Smooth muscle cell (in vitro differentiated cells): ENCODE measurements around the gene SEC14L3. TPM values are rescaled to one million over a fixed set of nuclear protein-coding genes. Genes with fewer than 3 reads are reported as not detected.

Experiments
- DNase-seq: peaks from one replicate; lab custom pipeline; 2025; ENCODE audit not compliant: unreplicated experiment; lab: John Stamatoyannopoulos, UW
- H2AFZ ChIP-seq: fragments of 200-600 bp; sonication (generic); 2 replicates; pipeline ENCODE4 v1.6.0; 2016; ENCODE audit warnings: antibody characterized with exemption, low read depth, mild to moderate bottlenecking
- H3F3A ChIP-seq: fragments of 200-600 bp; sonication (generic); 2 replicates; pipeline ENCODE4 v1.6.0; 2017; ENCODE audit warnings: antibody characterized with exemption, low read depth
- H3K27ac ChIP-seq: fragments of 200-600 bp; sonication (generic); 2 replicates; pipeline ENCODE4 v1.5.1; 2016; ENCODE audit warnings: low read depth, mild to moderate bottlenecking
- H3K27me3 ChIP-seq: fragments of 200-600 bp; sonication (generic); 2 replicates; pipeline ENCODE4 v1.6.1; 2016; ENCODE audit warnings: low read depth, mild to moderate bottlenecking
- H3K36me3 ChIP-seq: fragments of 200-600 bp; sonication (generic); 2 replicates; pipeline ENCODE4 v1.5.1; 2016; ENCODE audit warnings: low read depth
- H3K4me1 ChIP-seq: fragments of 200-600 bp; sonication (generic); 2 replicates; pipeline ENCODE4 v1.5.1; 2016; ENCODE audit warnings: low read depth
- H3K4me2 ChIP-seq: fragments of 200-600 bp; sonication (generic); 2 replicates; pipeline ENCODE4 v1.6.0; 2016; ENCODE audit warnings: mild to moderate bottlenecking
- H3K4me3 ChIP-seq: fragments of 200-600 bp; sonication (generic); 2 replicates; pipeline ENCODE4 v1.5.1; 2016; ENCODE audit warnings: mild to moderate bottlenecking
- H3K79me2 ChIP-seq: fragments of 200-600 bp; sonication (generic); 2 replicates; pipeline ENCODE4 v1.6.0; 2016; ENCODE audit warnings: low read depth, mild to moderate bottlenecking
- H3K9ac ChIP-seq: fragments of 200-600 bp; sonication (generic); 2 replicates; pipeline ENCODE4 v1.6.0; 2016; ENCODE audit warnings: low read depth
- H3K9me3 ChIP-seq: fragments of 200-600 bp; sonication (generic); replicated peaks from 2 replicates; pipeline ENCODE4 v1.5.1; 2016; ENCODE audit warnings: low read depth
- H4K20me1 ChIP-seq: fragments of 200-600 bp; sonication (generic); 2 replicates; pipeline ENCODE4 v1.6.0; 2016; ENCODE audit warnings: low read depth
- CTCF ChIP-seq: fragments of 200-600 bp; sonication (generic); IDR thresholded peaks from 2 replicates; pipeline ENCODE4 v1.5.1; 2017; ENCODE audit warnings: borderline replicate concordance, mild to moderate bottlenecking, antibody characterized with exemption; ENCODE audit not compliant: insufficient read depth, poor library complexity, severe bottlenecking
- WGBS: methylation state at CpG from one replicate; pipeline ENCODE4 v1.1.7; 2016; ENCODE audit warnings: low lambda C conversion rate; 5-methylcytosine and 5-hydroxymethylcytosine counted together
- polyA plus RNA-seq: library from polyadenylated mRNA; unstranded; fragments of >200 nt; fragmentation: Nextera tagmentation; extraction: Ambion mirVana; gene quantifications from 2 replicates; pipeline ENCODE4 v1.2.1, GENCODE V29; 2016
- total RNA-seq: library from RNA; depleted of rRNA; stranded (reverse); fragments of >200 nt; gene quantifications from 2 replicates; pipeline ENCODE4 v1.2.3, GENCODE V29; 2014

SEC14L3 gene
- total and polyA plus RNA-seq, 2 experiments from 2014 or later: not detected

- no peaks in the 10 kb centered on the region for H3K27me3 ChIP-seq
- no peaks in the 10 kb centered on the region for H3F3A ChIP-seq
- no peak overlapping the region for H3K27ac ChIP-seq
- no peak overlapping the region for H3K4me2 ChIP-seq
- TF ChIP-seq CTCF: no peak
- H3K4me1 ChIP-seq: no peaks in the 10 kb centered on the region
- no peaks in the 10 kb centered on the region for H3K79me2 ChIP-seq
- no peak overlapping the region for H2AFZ ChIP-seq
- 59% methylated on average over 4 of the region's 4 CpGs for WGBS
- no peaks in the 10 kb centered on the region for H4K20me1 ChIP-seq
- H3K9me3 ChIP-seq: no peaks in the 10 kb centered on the region
- H3K9ac ChIP-seq: no peak overlapping the region
- no peak for DNase-seq
- H3K36me3 ChIP-seq: no peaks in the 10 kb centered on the region
- no peak overlapping the region for H3K4me3 ChIP-seq
Measured at GRCh38 chr22:30459181-30460052, 12.4 kb downstream of the SEC14L3 start.

GRCh38 chr22:30457981-30458380, 13.8 kb downstream of the SEC14L3 start:
- no peak for DNase-seq
- H3K36me3 ChIP-seq: no peaks in the 10 kb centered on the region
- no peak overlapping the region for H2AFZ ChIP-seq
- H3K9ac ChIP-seq: no peak overlapping the region
- WGBS: 73% methylated on average over 8 of the region's 8 CpGs
- no peaks in the 10 kb centered on the region for H3F3A ChIP-seq
- H3K9me3 ChIP-seq: no peaks in the 10 kb centered on the region
- no peaks in the 10 kb centered on the region for H3K4me1 ChIP-seq
- H4K20me1 ChIP-seq: no peaks in the 10 kb centered on the region
- H3K27ac ChIP-seq: no peak overlapping the region
- H3K27me3 ChIP-seq: no peaks in the 10 kb centered on the region
- no peaks in the 10 kb centered on the region for H3K79me2 ChIP-seq
- H3K4me3 ChIP-seq: no peak overlapping the region
- H3K4me2 ChIP-seq: no peak overlapping the region
- TF ChIP-seq CTCF: no peak

- H3K27ac ChIP-seq: no peak overlapping the region
- DNase-seq: no peak
- H3K27me3 ChIP-seq: no peaks in the 10 kb centered on the region
- H3F3A ChIP-seq: no peaks in the 10 kb centered on the region
- H3K79me2 ChIP-seq: no peaks in the 10 kb centered on the region
- no peaks in the 10 kb centered on the region for H3K36me3 ChIP-seq
- H4K20me1 ChIP-seq: no peaks in the 10 kb centered on the region
- WGBS: 93% methylated on average over 8 of the region's 8 CpGs
- no peak overlapping the region for H3K4me3 ChIP-seq
- no peak overlapping the region for H2AFZ ChIP-seq
- H3K4me1 ChIP-seq: no peaks in the 10 kb centered on the region
- no peak for TF ChIP-seq CTCF
- no peak overlapping the region for H3K4me2 ChIP-seq
- H3K9me3 ChIP-seq: no peaks in the 10 kb centered on the region
- H3K9ac ChIP-seq: no peak overlapping the region
Measured at GRCh38 chr22:30455075-30455840, 16.6 kb downstream of the SEC14L3 start.
